Activated CD8-positive, alpha-beta memory T cell treated with anti-CD3 and anti-CD28 coated beads, Interleukin-2, amount 50 U/mL, for 24 hours (primary cell): ENCODE data around the gene HMX1.

Experiments
- DNase-seq: peaks from one replicate; pipeline ENCODE4 v3.0.0-alpha.2; 2020; ENCODE audit errors: extremely low read depth

Gene HMX1

DNA sequence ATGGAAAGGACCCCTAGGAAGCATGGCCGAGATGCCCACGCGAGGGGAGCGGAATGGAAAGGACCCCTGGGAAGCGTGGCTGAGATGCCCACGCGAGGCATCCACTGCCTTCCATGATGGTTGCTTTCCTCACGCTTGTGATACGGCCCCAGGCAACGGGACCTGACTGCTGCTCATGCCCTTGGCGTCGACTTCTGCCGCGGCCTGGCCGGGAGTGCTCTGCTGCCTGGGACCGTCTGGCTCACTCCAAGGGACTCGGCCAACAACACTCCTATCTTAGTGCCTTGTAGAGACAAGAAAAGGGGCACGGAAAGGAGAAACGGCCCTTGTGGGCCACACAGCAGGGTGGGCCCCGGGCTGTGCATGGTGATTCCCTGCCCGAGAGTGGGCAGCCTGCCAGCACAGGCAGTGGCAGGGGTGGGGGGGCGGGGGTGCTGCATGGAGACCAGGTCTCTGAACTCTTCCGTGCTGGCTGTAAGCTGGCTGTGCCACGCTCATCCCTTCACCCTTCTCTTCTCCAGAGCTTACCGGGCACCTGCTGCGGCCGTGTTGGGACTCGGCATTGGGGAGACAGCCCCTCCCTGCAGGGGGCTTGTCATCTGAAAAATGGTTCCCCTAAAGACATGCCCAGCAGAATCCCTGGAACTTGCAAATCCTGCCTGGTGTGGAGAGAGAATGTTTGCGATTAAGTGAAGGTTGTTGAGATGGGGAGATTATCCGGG, 38.6 kb upstream of the HMX1 start:
- DNase-seq: no peak

DNA sequence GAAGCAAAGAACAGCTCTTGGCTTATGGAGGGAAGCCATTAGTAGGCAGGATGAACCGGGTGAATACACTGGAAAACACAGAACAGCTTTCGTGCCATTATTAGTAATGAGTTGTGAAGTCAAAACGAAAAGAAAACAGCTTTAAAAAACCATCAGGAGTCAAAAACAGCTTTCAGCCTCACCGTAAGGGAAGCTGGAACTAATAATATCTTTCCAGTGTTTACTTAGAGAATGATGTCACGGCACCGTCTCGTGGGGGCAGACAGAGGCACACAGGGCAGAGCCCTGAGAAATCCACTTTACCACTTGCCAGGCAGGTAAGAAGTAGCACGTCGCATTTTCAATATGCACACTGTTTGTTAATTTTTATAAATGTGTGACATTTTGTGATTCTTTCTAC, 37.9 kb upstream of the HMX1 start:
- DNase-seq: no peak

DNA sequence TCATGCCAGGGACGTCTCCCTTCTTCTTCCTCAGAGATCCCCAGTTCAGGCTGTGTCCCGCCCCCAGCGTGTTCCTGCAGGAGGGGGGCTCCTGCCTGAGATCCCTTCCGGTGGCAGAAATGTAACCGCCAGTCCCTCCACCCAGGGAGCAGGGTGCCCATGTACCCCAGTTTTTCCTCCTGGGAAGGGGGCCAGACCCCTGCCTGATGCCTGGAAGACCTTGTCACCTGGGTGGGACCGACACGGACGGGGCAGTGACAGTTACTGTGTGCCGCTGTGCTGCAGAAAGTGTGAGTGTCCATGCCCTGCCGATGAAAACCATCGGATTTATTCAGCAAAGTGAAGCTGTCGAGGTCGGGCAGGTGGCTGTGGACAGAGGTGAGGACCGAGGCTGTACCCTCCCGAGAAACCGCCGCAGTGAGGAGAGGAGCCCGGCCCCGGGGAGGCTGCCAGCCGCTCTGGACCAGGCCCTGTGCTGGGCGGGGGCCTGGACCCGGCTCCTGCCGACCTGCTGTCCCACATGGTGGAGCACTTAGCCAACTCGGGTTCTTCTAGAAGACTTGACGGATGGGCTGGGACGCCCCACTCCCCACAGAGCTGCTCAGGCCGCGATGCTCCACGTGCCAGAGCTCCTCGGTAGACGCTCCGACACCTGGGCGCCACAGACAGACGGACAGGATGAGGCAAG, 36.7 kb upstream of the HMX1 start:
- no peak for DNase-seq

DNA sequence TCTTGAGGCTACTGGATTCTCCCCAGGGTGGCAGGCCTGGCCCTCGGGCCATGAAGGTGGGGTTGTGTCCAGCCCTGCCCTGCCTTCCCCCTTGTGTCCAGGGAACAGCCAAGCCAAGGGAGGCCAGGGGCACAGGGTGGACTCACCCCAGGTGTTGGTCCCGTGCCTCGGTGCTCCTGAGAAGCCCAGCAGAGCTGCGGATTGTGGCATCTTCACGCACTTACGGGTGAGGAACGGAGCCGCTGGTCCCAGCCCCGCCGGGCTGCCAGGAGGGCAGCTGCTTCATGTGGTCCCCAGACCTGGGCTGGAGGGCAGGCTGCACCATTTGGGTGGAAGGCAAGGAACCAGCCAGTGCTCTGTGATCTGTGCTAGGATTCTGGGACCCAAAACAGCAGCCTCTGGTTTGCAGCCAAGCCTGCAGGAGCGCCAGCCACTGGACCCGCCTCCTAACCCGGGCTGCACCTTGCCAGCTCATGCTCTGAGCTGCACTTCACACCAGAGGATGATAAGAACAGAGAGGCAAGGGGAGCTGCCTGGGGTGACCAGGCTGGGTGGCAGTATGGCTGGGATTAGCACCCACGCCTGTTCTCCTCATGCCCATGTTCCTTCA, 36.1 kb upstream of the HMX1 start:
- no peak for DNase-seq

DNA sequence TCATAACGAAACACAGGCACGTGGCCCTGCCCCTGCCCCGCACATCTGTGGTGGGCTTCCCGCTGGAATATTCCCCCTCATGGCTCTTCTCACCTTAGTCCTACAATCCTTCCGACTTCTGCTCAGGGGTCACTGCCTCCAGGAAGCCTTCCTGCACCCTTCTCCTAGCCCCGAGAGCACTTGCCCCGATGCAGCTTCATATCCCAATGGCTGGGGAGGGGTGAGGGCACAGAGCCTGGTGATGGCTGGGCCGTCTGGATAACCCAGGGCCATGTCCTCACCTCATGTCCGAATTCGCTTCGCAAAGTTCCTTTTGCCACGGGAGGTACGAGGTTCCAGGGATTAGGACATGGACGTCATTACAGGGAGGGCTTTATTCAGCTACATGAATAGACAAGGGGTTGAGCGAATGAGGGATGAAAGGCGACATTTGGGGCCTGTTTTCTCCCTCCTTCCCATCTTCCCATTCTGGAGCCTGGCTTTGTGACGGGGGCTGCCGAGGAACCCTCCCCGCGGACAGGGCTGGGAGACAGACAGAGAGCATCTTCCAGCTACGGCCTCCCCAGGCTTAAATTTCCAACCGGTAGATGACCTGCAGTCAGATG, 35.5 kb upstream of the HMX1 start:
- DNase-seq: no peak

DNA sequence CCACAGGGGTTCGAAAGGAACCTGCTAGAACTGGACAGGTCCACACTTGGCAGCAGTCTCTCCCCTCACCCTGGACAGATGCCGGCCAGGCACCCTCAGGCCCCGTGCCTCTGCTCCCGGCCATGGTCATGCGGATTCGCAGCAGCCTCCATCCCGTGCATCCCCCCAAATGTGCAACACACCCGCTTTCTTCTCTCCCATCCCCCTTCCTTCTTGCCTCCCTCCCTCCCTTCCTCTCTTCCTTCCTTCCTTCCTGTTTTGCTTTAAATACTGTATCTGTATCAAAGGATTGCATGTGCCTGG, 35.0 kb upstream of the HMX1 start:
- no peak for DNase-seq

DNA sequence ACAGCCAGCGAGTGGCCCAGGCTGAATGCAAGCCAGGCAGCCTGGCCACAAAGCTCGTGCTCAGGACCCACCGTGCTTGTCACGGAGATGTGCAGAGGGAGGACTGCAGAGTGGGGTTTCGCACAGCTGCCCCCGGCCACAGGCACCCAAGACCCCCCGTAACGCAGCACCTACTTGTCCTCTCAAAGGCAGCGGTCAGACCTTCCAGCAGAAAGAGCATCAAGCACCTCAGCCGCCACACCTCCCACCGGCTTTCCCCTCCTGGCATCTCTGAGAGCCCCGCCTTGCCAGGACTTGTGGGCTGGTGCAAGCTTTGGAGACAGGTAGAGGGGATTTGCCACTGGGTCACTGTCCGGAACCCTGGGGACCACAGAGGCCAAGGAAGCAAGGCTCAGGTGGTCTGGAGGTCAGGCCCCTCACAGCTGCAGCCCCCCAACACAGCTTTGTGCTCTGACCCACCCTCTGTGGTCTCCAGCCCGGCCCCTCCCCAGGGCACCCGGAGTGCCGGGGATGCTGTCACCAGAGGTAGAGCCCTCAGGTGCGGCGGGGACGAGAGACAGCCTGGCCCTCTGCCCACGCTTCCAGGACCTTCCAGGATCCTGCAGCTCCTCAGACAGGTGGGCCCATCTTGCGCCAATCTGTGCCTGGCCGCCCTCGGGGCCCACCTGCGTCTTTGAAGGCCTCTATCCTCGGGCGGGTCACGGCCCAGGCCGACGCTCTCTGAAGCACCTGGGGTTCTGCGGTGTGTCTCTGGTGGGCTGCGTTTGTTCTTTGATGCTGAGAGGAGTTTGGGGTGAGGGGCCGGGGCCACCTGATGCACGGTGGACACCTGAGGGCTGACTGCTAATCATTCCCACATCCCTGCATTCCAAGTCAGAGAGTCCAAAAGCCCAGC, 34.4 kb upstream of the HMX1 start:
- no peak for DNase-seq

DNA sequence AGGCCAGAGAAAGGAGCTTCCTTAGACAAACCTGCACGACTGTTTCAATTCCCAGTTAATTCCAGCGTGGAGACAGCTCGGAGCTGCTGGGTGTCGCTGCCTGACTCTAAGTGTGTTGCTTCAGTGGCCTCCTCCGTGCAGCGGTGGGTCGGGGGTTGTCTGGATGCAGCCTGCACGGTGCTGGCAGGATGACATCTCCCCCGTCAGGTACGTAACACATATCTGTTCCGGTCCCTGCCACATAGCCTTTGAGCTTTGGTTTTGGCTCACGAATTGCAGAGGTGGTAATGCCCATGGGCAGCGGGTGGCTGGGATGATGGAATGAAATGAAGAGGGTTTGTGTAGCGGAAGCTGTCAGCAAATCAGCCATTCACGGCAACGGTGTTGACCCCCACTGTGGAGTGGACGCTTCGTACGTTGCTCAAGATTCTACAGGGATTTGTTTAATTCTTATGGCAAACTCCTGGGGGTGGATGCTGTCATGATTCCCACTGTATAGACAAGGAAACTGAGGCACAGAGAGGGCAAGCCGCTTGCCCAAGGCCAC, 33.7 kb upstream of the HMX1 start:
- DNase-seq: no peak

DNA sequence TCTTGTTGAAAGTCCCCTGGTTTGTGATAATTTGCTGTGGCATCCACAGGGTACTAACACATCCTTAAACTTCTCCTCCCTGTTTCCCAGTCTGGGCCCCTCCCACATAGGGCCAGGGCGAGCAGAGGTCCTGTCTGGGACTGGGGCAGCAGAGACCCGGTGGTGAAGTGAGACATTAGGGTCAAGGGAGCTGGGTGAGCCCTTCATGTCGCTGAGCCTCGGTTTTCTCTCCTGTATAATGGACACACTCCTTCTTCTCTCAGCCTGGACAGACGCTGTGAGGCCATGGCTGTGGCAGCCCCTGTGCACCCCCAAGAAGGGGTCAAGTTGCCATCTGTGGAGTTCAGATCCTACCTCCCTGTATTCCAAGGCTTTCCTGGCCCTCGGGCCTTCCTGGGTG, 33.0 kb upstream of the HMX1 start:
- no peak for DNase-seq

DNA sequence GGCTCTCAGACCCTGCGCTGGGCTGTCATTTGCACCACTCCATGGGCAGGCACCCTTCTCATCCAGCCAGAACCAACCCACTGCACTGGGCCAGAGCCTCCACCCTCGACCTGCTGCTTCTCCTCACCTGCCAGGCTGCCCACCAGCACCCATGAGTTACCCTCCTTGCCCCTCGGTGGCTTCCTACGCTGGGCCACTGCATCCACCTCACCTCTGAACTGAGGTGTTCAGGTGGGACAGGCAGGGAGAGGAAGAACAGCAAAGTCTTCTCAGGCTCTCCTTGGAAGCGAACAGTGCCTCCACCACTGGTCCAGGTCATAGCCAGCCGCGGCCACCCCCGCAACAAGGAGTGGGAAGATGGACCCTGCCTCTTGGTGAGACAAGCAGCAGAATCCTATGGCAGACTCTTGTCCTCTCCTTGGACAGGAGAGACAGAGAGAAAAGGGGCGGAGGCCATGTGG, 32.4 kb upstream of the HMX1 start:
- DNase-seq: no peak

DNA sequence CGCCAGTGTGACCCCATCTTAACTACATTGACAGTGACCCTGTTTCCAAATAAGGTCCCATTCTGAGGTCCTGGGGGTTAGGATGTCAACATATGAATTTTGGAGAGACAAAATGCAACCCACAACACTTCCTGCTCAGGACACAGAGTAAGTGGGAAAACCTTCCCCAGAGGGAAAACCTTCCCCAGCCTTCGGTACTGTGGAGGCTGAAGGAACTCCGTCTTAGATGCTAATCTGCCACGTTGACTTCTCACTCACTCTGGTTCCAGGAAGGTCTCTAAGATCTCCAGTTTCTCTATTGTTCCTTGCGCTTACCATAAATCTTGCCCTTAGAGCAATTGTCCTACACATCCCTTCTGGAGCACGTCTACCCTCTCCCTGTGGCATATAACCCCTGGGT, 29.7 kb upstream of the HMX1 start:
- DNase-seq: no peak

DNA sequence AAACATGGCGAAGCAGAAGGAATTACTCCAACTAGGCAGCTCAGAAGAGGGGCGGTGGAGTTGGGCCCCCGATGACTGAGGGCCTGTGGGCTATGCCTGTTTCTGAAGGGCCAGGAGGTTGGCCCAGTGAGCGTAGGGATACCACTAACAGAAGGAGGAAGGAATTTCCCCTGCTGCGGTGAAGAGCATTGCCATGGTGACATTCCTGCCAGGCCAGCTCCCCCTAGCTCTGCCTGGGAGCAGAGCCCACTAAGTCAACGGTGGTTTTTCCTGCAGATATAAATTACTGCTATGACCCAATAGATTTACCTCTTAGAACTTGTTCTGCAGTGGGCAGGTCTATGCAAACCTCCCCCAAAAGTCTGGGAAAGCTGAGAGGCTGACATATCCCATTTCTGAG, 28.9 kb upstream of the HMX1 start:
- DNase-seq: no peak

DNA sequence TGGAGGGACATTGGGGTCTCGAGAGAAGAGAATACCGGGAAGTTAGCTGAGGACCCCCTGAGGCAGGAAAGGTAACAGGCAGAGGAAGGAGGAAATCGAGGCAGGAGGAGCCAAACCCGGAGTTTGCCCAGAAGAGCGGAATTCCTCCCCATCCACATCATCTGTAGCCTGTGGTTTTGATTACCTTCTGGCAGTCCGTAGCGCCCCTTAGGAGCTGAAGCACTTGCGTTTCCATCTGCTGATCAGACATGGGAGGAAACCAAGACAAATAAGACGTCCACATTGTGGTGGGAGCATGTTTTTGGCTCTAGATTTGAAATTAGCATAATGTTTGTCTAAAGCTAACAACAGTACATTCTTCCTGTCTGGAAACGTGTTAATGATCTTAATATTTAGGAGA, 26.8 kb upstream of the HMX1 start:
- DNase-seq: no peak

DNA sequence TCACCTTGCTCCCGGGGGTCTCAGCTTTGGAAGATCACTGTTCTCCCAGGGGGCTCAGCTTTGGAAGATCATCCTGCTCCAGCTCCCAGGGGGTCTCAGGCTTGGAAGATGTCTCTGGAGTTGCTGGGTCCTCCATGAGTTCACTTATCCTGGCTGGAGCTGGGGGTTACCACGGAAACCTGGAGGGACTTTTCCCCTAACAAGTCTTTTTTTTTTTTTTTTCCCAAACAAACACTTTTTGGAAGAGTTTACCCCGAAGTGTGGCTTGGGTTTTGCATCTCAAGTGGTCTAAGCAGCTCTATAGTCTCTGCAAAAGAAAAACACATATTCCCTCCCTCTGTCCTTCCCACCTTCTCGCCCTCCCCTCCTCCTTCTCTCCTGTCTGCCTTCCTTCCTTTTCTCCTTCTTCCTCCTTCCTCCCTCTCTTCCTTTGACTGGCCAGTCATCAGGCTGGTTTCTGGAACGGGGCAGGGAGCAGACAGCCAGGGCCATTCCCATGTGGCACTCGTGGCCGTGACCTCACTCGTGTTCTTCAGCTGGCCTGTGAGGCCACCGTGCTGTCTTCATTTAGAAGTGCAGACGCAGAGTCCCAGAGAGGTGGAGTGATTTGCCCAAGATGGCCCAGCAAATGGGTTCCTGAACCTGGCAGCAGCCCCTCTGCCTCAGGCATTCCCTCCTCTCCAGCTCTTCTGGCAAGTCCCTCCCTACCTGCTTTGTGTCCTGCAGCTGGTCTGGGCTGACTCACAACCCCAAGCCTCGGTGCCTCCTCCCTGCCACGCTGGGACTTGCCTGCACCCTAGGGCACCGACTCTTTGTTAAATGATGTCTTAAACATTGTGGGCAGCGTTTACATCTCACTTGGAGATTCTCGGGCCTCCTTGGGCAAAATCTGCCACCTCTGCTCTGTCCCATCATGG, 25.9 kb upstream of the HMX1 start:
- no peak for DNase-seq

DNA sequence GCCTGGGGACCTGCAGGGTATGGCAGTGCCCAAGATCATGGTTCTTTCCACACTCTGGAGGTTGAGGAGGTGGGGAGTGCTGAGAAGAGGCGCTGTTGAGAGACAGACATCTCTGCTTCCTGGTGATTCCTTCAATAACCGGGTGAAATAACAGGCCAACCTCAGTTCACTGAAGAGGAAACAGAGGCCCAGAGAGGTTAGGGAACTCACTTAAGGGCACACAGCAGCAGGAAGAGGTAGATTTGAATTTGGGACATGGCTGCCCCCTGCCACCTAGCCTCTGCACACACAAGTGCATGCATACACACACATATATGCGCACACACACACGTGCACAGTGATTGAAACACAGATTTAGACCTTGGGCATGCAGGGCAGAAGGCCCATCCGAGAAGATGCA, 24.9 kb upstream of the HMX1 start:
- DNase-seq: no peak

DNA sequence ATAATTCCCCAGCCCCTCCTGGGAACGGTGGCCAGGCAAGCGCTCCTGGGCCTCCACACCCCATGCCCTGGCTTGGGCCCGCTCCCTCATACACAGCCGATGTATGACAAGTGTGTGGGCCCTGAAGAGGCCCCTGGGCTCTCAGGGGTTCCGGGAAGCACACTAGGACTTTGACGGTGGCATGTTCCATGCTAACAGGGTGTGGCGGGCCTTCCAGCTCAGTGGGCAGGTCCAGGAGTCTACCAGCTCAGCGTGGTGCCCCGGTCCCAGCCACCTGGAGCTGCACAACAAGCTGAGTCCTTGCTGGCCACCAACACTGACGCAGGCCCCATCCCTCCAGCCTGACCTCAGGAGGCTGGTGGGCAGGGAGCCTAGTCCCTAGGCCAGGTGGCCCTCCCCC, 24.4 kb upstream of the HMX1 start:
- no peak for DNase-seq

DNA sequence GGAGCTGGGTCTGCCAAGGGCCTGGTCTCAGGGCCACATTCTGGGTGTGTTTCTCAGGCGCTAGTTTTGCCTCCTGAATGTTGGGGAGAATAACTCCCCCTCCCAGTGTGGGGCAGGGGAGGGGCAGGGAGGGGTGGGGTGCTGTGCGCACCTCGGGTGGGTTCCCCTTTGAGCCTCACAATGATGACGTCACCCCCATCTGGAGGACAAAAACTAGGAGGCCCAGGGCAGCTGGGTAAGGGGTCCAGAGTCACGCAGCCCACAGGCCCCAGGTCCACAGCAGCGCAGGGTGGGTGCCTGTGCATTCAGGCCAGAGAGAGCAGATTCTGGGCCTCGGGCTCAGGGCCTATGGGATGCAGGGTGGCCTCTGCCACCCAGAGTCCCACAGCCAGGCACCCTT, 23.7 kb upstream of the HMX1 start:
- no peak for DNase-seq

DNA sequence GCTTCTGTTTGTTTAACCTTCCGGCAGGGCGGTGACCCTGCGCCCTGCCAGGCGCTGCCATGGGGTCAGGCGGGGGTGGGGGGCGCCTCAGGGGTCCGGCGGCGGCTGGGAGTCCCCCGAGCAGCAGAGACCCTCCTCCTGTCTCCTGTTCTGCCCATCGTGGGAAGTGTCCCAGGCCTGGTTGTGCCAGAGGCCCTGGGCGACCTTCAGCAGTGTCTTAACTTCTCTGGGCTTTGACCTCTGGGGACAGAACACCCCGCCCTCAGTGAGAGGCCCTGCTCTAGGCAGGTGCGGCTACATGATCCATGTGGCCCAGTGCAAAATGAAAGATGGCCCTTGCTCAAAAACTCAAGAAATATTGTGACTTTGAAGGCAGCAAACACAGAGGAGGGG, 22.8 kb upstream of the HMX1 start:
- no peak for DNase-seq

DNA sequence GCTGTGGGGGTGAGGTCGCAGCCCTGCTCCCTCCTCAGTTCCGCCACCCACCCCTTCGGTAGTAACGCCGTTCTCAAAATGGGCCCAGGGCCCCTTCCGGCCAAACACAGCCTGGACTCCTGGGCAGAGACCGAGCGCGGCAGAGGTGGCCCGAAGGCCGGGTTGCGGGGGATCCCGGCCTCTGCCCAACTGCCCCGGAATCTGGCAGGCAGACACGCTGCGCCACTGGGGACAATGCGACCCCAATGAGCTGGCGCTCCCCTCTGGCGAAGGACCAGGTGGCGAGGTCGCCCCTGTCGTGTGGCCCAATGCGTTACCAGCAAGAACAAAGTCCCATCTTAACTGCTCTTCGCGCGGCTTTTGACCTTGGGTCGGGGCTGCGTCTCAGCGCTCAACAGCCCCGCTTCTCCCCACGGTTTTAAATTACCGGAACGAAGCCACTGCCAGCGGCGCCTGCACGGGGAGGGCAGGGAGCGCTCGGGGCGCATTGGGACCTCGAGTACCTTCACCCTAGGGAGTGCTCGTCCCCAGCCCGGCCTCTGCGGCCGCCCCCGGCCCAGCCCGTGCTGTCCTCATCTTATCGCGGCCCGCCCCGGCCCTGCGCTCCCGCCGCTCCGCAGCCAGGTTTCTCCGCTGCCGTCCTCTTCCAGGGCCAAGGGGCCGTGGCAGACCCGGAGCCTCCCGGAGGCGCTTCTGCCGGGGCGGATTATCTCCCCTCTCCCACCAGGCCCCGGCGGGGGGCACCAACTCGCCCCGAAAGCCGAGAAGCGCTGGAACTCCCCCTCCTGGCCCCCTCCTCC, 22.2 kb upstream of the HMX1 start:
- no peak for DNase-seq

DNA sequence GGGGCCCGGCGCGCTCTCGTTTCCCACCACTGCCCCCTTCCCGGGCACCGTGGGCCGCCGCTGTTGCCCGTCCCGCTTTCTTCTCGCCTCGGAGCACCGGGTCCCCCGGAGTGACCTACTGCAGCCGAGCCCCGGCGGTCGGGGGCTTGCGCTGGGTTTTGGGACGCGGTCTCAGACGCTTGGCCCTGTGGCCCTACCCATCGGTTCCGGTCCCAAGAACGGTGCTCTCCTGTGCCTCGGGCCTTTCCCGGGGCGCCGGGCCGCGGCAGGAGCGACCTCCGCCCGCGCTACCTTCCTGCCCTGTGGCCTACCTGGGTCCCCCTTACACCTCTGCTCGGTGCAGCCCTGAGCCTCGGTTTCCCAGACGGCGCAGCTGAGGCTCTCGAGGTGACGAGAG, 21.6 kb upstream of the HMX1 start:
- no peak for DNase-seq
